MM.1S (cell line): ENCODE results near the gene TSPAN9.

Source experiments
- EZH2 ChIP-seq: fragments of 300-600 bp; sonication (generic); optimal IDR thresholded peaks from 2 replicates; pipeline ENCODE3; 2017; ENCODE audit warnings: low read depth, mild to moderate bottlenecking, antibody characterized with exemption, low read length, mixed read lengths
- TF ChIP-seq, protein P1 (sequence below): fragments of 300-600 bp; sonication (generic); IDR thresholded peaks from 2 replicates; pipeline ENCODE4 v1.5.1; 2016; ENCODE audit warnings: antibody characterized with exemption, low read length, mixed read lengths

DNA sequence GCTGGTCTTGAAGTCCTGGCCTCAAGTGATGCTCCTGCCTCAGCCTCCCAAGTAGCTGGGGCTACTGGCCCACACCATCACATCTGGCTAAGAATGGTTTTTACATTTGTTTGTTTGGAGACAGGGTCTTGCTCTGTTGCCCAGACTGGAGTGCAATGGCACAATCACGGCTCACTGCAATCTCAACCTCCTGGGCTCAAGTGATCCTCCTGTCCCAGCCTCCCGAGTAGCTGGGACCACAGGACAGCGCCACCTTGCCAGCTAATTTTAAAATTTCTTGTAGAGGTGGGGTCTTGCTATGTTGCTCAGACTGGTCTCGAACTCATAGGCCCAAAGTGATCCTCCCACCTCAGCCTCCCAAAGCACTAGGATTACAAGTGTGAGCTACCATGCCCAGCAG, 28.6 kb upstream of the TSPAN9 start:
- TF ChIP-seq, protein P1, sequence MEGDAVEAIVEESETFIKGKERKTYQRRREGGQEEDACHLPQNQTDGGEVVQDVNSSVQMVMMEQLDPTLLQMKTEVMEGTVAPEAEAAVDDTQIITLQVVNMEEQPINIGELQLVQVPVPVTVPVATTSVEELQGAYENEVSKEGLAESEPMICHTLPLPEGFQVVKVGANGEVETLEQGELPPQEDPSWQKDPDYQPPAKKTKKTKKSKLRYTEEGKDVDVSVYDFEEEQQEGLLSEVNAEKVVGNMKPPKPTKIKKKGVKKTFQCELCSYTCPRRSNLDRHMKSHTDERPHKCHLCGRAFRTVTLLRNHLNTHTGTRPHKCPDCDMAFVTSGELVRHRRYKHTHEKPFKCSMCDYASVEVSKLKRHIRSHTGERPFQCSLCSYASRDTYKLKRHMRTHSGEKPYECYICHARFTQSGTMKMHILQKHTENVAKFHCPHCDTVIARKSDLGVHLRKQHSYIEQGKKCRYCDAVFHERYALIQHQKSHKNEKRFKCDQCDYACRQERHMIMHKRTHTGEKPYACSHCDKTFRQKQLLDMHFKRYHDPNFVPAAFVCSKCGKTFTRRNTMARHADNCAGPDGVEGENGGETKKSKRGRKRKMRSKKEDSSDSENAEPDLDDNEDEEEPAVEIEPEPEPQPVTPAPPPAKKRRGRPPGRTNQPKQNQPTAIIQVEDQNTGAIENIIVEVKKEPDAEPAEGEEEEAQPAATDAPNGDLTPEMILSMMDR: no peak
- no peak for TF ChIP-seq EZH2
